CD4-positive, alpha-beta T cell treated with Interleukin-4 for 4 hours (primary cell): Measurements from ENCODE around the gene CNNM1.

Experiments
- DNase-seq: peaks from one replicate; pipeline ENCODE4 v3.0.0-alpha.2; 2020

Gene CNNM1

DNA sequence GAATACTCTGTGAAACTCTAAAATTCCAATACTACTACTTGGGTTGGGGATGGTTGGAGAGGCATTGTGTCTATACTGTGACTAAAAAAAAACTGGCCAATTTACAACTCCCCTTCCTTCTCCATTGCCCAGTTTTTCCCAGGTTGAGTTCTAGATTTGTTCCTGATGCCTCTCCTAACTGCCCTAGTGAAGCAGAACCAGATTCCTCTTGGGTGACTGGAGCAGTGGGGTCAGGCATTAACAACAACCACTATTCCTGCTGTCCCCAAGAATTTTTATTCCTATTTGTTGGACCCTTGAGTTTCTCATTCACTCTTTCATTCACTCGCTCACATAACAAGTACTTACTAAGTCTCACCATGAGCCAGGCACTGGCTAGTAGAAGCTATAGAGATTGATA lies 95.5 kb downstream of the CNNM1 start:
- DNase-seq: no peak

DNA sequence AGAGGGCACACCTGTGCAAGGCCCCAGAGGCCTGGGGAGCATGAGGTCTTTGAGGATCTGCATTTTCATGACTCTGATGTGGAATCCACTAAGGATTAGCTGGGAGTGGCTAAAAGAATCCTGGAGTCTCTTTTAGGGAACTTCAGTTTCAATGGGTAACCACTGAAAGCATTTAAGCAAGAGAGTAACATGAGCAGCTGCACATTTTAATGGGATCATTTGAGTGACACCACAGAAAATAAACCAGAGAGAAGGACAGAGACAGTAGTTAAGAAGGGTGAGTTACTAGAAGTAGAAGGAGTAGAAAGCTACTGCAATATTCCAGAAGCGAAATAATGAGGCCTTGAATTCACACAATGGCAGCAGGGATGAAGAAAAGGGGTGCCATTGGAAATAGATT lies 96.0 kb downstream of the CNNM1 start:
- no peak for DNase-seq

DNA sequence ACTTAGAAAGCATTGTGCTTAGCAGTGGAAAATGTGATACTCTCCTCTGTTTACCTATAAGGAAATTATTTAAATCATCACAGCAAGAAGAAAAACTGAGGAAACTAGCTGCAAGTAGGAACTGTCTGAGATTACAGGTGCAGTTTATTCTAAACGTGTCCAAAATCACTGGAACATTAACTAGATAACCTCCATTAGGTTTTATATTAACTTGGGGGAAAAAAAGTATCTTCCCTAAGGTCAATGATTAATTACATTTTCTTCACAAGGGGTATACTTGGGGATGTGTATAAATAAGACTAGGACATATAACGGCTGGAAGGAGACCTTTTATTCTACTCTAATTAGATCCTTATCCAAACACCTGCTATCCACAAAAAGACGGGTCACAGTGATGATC lies 97.5 kb downstream of the CNNM1 start:
- no peak for DNase-seq

DNA sequence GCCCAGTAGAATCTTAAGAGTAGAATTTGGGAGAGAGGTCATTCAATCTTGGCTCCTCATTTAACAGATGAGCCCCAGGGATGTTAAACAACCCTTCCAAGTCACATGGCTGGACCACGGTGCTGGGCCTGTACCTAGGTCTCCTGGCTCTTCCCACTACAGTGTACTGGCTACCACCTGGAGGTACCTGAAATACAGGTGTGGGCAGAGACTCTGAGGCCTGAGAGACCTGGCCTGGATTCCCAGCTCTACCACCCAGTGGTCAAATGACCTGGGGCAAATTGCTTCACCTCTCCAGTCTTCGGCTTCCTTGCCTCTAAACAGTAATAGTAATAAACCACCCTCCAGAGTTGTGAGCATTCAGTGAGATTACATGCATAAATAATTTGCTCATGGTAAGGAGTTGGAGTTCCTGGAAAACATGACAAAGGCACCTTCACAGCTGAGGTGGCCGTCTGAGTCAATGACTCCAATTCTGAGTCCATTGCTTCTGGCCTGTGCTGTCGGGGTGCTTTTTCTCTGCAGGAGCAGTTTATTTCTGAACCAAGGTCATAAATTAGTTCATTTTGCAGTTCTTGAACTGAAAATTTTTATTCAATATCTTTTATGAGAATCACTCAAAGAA lies 98.5 kb downstream of the CNNM1 start:
- DNase-seq: no peak

DNA sequence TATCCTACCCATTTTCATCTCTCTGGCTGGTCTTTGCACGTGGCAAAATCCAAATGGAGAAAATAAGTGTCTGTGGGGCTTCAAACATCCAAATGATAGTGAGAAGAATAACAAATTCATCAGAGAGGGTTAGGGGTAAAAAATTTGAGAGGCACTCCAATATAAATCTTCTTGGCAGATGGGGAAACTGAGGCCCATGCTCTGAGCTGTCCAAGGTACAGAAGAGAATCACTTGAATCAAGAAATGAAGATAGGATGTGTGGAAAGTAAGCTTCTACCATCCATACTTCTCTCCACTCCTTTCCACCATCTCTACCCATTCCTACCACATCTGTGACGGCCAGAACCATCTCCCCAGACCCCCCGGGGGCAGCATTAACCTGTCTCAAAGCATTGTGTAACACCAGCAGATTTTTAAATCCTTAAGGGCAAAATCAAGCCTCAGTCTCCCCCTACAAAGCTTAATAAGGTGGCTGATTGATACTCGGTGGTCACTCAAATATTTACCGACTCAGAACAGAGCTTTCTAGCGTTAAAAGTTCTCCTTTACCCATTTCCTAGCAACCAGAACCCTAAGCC lies 100.5 kb downstream of the CNNM1 start:
- no peak for DNase-seq

DNA sequence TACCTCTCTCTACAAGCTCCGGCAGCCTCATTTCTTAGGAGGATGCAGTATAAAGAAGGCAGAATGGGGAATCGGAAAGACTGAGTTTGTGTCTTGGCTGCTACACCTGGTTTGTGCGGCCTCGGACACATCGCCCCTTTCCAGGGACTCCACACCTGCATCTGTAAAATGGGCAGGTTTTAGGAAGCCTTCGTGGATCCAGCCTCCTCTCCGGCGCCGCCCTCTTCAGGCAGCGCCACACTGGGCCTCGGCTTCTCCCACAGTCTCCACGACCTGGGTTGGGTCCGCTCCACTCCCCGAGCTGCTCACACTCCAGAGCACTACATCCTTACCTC lies 100.9 kb downstream of the CNNM1 start:
- DNase-seq: no peak

DNA sequence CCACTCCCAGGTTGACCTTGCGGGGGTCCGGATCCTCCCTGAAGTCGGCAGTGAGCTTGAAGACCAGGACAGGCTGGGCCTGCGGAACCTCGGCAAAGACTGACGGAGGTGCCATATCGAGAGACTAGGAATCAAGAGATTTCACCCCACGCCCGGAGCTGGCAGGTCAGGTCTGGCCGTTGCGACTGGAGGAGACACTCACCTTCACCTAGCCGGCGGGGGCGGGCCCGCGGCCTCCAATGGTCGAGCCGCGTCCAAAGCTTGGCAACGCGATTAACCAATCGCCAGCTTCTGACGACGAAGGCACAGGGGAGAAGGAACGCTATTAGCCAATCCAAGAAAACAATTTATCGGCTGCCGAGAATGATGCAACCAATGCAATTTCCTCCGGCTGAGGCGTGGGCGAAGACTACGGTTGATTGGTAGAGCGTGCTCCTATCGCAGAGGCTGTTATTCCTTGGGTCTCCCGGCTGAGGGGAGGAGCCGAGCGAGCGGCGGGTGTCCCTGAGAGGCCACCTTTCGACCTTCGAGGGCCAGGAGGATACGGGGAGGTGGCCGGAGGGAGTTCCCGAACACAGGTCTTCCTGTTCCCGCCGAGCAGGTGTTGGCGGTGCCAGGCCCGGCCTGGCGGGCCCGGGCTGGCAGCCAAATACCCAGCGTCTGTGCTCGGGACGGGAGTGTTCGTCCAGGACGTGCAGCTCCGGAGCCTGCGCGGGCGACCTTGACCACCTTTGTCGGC lies 101.5 kb downstream of the CNNM1 start, which contains the start of gene GOT1:
Gene GOT1, minus strand, starts transcription at position 174 of the 739 bp plus-strand sequence. Its CDS starts 59 bp downstream, at position 115.
- peak; percentile 97 for DNase-seq

DNA sequence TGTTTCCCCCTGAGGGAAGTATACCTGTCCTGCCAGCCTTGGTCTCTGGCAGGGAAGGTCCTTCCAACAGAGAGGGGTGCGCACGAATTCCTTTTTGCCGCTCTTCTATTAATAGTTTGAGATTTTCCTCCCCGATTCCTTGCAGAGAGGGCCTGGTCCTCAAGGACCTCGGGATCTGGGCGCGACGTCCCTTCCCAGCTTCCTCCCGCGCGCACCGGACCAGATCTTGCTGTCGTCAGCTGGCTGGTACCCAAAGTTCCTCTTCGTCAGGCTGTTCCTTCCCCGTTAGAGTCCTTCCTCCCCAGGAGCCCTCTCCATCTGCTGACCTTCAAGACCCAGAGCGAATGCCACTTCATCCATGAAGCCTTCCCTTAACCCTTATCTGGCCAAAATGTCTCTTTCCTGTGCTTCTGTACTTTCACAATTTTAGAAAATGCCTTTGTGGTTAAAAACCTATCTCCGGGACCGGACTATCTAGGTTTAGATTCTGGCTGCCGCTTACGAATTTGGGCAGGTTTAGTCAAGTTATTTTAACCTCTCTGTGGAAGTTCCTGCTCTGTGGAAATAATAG lies 102.1 kb downstream of the CNNM1 start:
- no peak for DNase-seq

DNA sequence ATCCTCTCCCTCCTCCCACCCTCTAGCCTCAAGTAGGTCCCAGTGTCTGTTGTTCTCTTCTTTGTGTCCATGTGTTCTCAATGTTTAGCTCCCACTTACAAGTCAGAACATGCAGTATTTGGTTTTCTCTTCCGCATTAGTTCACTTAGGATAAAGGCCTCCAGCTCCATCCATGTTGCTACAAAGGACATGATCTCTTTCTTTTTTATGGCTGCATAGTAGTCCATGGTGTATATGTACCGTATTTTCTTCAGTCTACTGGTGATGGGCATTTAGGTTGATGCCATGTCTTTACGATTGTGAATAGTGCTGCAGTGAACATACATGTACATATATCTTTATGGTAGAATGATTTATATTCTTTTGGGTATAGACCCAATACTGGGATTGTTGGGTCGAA lies 102.9 kb downstream of the CNNM1 start:
- DNase-seq: no peak

DNA sequence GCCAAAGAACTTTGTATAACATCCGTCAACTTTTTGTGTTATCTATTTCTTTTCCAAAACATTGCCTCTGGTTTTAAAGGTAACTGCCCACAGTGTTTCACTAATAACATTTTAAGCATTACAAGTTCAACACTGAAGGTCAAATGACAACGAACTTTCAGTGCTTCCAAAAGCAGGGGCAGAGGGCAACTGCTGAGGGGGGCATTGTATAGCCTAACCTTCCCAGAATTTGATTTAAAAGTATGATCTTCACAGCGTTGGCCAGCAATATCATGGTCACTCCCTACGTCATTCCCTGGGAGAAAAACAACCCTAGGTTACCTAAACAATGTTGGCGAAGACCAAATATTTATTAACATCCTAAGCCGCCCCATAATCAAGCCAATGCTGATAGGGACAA lies 103.7 kb downstream of the CNNM1 start:
- DNase-seq: no peak

DNA sequence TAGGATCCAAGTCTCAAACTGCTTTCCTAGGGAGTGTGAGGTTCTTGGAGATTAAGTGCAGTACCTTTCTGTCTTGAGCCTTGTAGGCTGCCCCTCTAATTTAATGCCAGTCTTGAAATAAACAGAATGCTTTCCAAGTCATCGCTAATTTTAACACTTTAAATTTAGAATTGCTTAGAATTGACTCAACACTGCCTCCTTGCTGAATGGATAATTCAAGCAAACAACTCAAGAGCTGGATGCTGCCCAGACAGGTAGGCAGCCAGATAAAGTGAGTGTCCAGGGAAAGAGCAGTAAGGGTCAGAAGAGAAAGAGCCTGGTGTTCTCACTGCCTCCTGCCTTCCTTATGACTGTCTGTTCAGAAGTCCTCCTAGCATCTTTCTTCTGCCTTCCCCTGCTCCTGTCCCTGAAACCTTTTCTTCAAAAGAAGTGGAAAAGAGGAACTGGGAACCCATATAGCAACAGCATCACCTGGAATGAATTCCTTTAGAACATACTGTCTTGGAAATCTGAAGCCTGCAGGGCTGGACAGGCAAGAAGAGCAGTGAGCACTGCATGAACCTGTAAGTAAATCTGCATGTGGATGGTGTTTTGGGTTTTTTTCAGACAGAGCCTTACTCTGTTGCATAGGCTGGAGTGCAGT lies 104.3 kb downstream of the CNNM1 start:
- DNase-seq: no peak

DNA sequence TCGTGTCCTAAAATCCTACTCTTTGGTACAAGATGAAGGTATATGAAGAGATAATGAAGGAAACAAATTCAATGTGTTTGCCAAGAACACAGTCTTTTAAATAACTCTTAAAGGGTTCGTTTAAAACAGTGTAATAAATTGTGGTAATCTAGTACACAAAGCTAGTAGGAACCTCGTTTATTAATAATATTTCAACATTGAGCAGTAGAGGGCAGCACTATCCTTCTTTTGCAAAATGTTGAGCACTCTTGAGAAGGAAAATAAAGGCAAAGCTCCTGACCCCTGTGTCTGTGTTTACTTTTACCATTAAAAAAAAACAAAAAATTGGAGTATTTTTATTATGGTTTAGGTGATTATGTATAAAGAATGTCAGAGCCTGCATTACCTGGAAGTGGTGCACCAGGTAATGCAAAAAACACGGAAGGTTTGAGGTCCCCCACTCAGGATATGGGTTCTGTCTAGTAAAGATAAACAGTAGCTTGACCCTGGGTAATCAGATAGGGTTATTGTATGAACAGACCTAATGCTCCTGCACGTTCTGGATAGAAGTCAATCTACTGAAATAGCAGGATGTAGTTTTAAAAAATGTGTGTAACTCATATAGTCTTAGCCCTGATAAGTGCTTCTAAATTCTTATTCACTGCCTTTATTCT lies 107.0 kb downstream of the CNNM1 start:
- DNase-seq: peak; percentile 69

DNA sequence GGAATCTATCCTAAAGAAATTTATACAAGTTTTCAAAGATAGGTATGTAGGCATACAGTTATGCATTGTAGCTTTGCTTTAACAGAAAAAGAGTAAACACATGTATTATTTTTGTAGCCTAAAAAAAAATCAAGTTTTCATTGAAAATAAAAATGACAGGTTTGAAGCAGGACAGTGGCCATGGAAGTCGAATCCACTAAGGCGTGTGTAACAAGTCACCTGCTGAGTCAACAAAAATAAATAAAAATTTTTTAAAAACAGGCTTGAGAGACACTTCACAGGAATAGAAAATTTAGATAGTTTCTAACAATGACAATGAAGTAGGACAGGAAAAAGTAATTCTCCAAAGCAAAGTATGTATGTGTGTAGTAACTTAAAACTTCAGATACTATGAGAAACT lies 109.7 kb downstream of the CNNM1 start:
- DNase-seq: no peak

DNA sequence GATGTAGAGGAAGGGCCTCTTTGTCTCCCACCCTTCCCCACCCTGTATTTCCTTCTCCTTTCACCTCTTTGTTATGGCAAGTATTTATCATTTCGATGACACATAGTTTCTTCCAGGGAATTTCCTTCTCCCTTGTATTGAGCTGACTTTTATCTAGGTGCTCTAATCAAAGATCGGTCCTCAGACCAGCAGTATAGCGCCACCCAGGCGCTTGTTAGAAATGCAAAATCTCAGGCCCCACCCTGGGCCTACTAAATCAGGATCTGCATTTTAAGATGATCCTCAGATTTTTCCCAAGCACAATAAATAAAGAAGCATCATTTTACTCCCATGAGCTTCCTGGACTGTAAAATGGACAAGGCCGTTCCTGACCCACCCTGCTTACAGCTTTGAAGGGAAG lies 113.2 kb downstream of the CNNM1 start:
- no peak for DNase-seq

DNA sequence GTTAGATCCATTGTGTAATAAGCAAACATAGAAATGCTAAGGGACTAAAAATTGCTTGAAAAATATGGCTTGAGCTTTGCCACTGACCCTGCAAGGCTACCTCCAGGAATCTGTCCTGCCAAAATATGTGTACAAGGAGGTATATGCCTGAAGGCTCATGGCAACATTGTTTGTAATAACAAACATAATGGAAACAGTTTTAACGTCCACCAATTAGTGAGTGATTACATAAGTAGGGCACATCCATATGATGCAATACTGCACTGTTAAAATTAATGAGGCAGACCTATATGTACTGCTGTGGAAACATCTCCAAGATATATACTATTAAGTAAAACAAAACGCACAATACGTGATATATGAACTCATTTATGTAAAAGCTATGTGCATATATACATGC lies 114.3 kb downstream of the CNNM1 start:
- no peak for DNase-seq
